Urothelium cell line (cell line): ENCODE data around the gene GIPR.
A peak's percentile ranks its signal among the peaks of the same experiment; 100 is the strongest.
"Not testable (repeated sequence)": the region's sequence is repeated elsewhere in the genome, so short reads cannot be mapped to it uniquely, and the experiment has no call there.

Source experiments
- DNase-seq: peaks from one replicate; pipeline ENCODE4 v3.0.0; 2011; ENCODE audit warnings: low spot score, mixed read lengths
- FAIRE-seq: peaks from 2 replicates; lab custom pipeline; 2011; peaks lifted over from hg19 to GRCh38; lab: Jason Lieb, UNC

The GIPR gene, protein sequence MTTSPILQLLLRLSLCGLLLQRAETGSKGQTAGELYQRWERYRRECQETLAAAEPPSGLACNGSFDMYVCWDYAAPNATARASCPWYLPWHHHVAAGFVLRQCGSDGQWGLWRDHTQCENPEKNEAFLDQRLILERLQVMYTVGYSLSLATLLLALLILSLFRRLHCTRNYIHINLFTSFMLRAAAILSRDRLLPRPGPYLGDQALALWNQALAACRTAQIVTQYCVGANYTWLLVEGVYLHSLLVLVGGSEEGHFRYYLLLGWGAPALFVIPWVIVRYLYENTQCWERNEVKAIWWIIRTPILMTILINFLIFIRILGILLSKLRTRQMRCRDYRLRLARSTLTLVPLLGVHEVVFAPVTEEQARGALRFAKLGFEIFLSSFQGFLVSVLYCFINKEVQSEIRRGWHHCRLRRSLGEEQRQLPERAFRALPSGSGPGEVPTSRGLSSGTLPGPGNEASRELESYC

DNA sequence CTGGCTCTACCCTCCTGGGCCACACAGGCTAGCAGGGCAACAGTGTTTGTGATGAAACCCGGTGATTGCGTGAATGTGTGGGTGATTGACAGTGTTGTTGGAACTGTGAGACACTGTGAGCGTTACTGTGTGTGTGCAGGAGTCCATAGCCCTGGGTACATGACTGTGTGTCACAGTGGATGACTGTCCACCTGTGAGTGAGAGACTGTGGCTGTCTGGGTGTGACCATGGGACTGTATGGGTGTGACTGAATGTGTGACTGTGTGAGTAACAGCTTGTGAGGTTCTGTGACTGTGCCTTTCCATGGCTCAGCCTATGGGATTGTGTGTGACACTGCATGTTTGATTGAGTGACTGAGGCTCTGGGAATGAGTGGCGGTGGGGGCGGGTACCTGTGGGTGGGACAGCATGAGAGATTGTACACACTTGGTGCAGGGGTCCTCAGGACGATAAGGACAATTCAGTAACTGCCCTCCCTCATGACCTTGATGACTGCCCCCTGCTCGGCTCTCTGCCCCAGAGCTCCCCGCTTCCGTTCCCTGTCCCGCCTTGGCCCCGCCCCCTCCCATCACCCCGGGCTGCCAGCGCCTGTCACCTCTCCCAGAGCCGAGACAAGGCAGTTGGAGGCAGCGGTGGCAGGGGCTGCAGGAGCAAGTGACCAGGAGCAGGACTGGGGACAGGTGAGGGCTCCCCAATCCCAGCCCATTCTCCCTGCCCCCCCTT is at the start of gene GIPR:
GIPR (plus strand) TSS at position 602 of the 722 bp plus-strand sequence. CDS start 1,300 bp downstream, outside the sequence.
- peak; percentile 67 for DNase-seq

DNA sequence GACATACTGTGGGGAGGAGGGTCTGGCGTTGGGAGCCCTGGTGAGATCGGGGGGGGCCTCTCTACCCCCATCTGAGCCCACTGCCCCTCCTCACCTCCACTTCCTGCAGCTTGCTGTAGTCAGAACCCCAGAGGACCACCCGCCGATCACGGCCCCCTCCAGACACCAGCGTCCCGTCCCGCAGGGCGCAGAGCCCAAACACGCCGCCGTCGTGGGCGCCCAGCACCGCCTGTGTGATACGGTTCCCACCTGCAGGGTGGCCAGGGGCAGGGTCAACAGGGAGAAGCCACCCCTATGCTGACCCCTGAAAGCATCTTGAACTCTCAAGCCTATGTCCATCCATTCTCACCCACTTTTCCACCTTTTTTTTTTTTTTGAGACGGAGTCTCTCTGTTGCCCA is 46.6 kb upstream of the GIPR start:
- DNase-seq, result no peak
- no peak for FAIRE-seq

More for the DNA sequence above, at the start of gene GIPR:
- FAIRE-seq, result peak; percentile 84

DNA sequence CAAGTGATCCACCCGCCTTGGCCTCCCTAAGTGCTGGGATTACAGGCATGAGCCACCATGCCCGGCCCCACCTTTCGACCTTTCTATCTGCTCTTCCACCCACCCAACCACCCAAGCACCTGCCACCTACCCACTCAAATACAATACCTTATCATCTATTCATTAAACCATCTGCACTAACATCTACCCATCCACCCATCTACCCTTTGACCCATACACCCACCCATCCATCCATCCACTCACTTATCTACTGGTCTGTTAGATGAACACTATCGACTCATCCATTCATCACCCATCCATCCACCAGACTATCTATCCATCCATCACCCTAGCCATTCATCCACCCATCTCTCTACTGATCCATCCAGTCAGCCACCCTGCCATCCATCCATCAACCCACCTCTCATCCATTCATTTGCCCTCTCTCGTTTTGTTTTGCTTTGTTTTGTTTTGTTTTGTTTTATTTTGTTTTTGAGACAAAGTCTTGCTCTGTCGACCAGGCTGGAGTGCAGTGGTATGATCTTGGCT is 46.0 kb upstream of the GIPR start:
- DNase-seq, result no peak

DNA sequence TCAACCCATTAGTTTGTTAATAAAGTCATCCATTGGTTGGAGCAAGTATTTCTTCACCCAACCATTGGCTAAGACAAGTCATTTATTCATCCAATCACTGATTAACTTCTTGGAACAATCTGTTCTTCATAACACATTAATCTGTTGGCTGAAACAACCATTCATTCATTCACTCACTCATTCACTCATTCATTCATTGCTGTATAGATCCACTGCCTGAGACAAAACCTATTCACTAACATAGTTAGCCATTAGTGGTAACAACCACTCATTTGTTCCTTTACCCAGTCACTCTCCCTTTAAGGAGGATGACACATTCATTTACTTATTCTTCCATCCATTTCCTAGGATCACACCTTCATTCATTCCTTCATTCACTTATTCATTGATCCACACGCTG is 44.0 kb upstream of the GIPR start:
- no peak for FAIRE-seq
- no peak for DNase-seq

More for the DNA sequence above, 46.0 kb upstream of the GIPR start:
- FAIRE-seq, result no peak

DNA sequence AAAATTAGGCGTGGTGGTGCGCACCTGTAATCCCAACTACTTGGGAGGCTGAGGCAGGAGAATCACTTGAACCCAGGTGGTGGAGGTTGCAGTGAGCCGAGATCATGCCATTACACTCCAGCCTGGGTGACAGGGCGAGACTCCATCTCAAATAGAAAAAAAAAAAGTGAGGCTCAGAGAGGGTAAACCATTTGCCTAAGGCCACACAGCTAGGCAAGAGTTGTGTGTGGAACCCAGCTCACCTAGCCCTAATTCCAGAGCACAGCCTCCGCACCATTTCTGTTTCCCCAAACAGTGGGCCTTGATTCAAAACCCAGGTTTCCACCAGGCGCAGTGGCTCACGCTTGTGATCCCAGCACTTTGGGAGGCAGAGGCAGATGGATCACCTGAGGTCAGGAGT is 39.8 kb upstream of the GIPR start:
- FAIRE-seq, DNase-seq: not testable (repeated sequence)

DNA sequence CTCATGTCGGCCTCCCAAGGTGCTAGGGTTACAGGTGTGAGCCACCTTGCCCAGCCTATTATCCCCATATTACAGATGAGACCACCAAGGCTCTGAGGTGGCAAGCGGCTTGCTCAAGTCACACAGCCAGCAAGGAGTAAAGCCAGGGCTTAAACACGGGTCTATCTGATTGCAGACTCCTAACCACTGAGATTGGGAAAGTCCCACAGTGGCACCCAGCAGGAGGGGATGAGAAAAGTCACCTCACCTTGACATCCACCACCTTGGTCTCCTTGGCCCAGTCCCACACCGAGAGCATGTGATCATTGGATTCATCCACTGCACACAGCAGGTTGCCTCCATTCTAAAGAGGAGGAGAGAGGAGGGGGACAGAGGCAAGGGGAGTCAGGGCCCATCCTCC is 38.3 kb upstream of the GIPR start:
- DNase-seq, result no peak

DNA sequence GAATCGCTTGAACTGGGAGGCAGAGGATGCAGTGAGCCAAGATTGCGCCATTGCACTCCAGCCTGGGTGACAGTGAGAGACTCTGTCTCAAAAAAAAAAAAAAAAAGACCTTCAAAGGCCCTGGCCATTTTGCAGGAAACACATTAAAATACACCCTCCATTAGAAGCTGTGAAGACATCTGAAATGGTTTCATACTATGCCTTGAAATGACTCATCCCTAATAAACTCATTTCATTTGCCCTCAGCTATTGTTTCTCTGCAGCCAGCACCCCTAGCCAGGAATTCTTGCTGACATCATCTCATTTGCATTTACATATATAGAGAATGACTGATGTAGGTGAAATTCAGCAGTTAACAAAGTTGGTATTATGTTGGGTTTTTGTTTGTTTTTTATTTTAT is 37.6 kb upstream of the GIPR start:
- FAIRE-seq (no peak), DNase-seq (peak; percentile 84)

More for the DNA sequence above, 38.3 kb upstream of the GIPR start:
- FAIRE-seq, result no peak

DNA sequence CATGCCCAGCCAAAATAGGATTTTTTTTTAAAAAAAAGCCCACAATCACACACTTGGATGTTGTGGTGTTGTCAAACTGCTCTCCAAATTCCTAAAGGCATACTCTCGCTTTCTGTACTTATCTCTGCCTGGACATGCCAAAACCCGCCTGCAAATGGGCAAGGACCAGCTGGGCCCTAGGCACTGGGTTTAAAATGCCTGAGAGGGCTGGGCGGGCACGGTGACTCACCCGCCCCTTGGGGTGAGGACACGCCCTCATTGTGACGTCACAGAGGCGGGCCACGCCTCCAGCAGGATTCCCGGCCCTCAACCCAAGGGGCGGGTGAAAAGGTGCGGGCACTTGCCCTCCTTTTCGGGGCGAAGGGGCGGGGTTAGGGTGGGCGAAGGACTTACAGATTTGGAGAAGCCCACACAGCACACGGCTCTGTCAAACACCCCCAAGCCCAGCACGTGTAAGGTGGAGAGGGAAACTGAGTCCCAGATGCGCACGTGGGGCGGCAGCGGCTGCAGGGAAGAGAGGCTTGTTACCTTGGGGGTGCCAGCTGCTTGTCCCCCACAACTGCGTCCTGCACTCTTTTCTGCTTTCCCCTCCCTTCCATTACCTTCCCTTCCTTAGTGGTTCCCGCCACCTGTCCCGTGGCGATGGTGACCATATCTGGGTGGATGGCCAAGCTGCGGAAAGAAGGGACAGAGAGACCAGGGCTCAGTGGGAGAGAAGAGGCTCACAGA is 35.4 kb upstream of the GIPR start:
- DNase-seq, result peak; percentile 97

DNA sequence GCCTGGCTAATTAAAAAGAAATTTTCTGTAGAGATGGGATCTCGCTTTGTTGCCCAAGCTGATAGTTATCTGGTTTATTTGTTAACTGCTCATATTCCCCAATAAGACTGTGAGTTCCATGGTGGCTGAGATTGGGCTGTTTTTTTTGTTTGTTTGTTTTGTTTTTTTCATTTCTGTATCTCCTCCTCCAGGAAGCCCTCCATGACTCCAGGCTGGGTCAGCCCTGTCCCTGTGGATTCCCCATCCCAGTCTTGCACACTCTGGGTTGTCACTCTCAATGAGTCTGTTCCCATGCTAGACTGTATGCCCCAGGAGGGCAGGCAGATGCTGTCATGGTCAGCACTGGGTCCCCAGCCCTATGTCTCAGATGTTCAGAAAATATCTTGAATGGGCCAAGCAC is 31.7 kb upstream of the GIPR start:
- FAIRE-seq, result no peak
- DNase-seq, result no peak

More for the DNA sequence above, 35.4 kb upstream of the GIPR start:
- peak; percentile 80 for FAIRE-seq

DNA sequence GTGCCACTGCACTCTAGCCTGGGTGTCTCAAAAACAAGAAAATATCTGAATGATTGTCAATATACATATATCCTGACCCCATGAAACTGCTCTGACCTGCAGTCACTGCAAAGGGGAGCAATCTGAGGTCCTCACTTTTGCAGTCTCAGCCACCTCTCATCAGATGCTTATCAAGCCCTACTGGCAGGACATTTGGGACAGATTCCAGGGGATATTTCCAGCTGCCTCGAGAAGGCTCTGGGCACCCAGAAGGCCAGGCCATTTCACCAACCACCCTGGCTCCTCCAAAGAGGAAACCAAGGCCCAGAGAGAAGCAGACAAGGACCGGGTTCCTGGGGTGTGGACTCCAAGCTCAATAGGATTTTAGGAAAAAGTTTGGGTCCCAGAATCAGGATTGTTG is 31.1 kb upstream of the GIPR start:
- FAIRE-seq (no peak), DNase-seq (no peak)

DNA sequence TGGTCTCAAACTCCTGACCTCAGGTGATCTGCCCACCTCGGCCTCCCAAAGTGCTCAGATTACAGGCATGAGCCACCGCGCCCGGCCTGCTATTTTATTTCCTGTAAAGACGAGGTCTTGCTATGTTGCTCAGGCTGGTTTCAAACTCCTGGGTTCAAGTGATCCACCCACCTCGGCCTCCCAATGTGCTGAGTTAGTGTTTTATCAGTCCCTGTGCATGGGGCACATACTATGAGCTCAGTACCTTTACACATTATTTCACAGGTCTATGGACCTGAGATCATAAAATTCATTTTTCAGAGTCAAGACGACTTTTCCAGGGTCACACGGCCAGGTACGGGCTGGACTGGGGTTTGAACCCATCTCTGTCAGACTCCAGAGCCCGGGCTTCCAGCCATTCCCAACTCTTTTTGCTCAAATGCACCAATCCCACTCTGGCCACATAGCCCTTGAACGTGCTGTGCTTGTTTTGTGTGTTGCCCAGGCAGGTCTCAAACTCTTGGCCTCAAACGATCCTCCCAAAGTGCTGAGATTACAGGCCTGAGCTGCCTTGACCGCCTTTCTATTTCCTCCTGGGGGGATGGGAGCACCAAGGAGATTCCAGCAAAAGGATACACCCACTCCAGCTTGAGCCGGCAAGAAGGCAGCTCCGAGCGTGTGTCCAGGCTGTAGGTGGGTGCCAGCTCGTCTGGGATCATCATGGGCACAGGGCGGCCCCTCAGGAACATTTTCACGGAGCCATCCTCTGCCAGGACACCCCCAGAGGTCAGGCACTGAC is 29.9 kb upstream of the GIPR start:
- FAIRE-seq, result no peak

DNA sequence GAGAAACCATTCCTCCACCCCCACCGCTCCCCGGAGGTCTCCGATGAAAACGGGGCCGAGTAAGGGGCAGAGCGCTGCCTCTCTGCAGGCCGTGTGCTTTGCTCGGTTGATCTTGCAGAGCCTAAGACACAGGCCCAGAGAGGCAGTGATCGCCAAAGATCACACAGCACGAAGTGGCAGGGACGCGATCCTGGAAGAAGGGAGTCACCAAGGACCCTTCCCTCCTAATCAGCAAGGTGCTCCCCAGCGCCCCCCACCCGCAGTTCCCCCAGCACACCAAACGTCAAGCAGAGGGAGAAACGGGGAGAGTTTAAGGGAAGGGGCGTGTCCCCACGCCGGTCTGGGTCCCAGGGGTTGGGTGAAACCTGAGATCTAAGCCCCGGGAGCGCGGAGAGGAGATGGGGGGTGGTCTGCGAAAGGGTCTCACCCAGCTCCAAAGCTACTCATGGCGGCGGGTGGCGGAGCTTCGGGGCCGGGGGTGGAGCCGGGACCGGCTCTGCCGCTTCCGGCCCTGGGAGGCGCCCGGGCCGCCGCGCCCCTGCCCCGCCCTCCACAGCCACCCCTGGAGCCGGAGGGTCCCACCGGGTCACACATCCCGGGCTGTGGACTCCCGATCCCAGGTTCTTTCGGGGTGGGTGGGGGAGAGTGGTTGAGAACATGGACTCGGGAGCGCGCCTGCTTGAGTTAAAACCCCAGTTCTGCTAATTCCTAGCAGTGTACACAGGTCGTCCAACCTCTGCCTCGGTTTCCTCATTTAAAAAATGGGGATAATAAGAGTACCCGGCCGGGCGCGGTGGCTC is 28.9 kb upstream of the GIPR start, which contains the start of gene EML2:
EML2 (minus strand) TSS at position 468 of the 800 bp plus-strand sequence; CDS start at position 447, 21 bp downstream.
- FAIRE-seq (no peak), DNase-seq (peak; percentile 60)

More for the DNA sequence above, 29.9 kb upstream of the GIPR start:
- DNase-seq, result no peak

DNA sequence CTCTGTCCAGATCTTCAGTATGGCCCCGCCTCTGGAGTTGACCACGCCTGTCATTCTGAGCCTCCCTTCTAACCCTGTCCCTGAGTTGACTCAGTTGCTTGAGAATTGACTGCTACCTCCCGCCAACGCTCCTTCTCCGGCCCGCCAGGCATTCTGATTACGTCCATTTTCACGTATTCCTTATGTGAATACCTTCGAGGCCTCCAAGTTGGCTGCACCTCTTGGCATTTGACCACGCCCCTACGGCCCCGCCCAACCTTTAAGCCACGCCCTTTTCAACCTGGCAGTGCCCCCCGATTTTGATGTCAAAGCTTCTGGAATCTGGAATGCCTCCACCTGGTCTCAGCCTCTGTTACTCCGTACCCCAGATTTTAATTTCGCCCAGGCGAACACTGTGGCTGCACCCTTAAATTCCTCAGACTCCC is 27.2 kb upstream of the GIPR start:
- DNase-seq (no peak), FAIRE-seq (no peak)

DNA sequence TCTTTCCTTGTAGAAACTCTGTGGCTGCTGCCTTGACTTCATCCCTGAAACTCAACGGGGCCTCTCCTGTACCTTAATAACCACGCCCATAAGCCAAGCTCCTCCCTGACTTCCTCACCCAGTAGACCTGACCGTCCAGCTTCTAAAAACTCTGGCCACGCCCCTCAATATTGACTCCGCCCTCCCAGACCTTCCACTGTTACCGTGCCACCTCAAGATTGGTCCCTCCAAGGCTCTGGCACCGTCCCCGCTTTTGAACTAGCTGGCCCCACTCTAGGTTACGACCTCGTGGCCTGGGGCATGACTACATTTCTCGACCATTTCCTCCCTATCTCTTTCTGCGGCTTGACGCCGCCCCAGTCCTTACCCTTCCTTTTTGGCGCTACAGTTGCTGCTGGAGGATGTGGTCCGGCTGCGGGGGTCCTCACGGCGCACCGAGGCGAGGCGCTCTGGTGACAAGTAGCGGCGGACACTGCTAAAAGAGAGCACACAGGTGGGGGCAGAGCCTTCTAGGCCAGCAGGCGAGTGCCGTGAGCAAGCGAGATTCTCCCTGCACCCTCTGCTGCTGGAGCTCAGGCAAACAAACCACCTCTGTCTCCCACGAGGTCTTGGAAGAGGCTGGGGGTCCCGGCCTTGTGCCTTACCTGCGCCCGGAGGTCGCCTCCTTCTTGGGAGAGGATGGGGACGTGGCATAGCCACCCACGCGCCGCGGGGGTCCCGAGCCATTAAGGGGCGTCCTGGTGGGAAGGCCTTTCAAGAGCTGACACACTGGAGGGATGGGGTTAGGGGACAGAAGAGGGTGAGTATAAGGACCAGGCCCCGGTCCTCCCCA is 26.5 kb upstream of the GIPR start:
- DNase-seq, result peak; percentile 70
- no peak for FAIRE-seq

DNA sequence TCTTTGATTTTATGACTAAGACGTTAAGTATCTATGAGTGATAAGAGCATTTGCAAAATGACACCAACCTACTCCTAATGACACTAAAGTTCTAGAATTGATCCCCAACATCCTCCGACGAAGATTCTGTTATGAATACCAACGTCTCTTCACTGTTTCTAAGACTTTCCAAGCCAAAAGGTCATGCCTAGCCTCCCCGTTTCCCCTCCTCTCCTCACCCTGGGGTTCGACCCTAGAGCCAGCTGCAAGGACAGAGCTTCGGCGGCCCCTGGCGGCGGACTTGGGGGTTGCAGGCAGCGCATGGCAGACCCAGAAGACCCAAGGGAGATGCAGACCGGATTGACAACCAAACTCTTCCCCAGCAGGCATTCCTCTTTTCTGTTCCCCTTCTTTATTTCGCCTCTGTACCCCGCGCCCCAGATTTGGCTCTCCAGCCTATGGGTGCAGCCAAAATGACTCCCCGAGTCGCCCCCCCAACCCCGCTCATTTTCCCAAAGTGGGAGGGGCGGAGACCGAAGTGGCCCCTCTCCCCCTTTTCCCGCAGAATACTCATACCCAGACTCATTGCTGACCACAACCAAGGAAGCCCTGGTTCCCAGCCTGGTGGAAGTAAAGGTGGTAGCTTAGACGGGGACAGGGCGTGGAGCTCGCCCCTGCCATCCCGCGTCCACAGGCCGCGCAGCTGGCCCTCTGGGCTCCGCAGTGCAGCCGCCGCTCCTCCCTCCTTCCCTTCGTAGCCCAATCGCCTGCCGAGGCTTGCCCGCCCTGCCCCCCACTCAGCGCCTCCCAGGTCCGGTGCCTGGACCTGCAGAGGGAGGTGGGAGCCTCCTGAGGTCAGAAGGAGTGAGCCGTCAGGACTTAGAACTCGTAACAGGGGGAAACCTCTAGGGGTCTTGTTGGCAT is 24.7 kb upstream of the GIPR start:
- peak; percentile 80 for DNase-seq
- no peak for FAIRE-seq

DNA sequence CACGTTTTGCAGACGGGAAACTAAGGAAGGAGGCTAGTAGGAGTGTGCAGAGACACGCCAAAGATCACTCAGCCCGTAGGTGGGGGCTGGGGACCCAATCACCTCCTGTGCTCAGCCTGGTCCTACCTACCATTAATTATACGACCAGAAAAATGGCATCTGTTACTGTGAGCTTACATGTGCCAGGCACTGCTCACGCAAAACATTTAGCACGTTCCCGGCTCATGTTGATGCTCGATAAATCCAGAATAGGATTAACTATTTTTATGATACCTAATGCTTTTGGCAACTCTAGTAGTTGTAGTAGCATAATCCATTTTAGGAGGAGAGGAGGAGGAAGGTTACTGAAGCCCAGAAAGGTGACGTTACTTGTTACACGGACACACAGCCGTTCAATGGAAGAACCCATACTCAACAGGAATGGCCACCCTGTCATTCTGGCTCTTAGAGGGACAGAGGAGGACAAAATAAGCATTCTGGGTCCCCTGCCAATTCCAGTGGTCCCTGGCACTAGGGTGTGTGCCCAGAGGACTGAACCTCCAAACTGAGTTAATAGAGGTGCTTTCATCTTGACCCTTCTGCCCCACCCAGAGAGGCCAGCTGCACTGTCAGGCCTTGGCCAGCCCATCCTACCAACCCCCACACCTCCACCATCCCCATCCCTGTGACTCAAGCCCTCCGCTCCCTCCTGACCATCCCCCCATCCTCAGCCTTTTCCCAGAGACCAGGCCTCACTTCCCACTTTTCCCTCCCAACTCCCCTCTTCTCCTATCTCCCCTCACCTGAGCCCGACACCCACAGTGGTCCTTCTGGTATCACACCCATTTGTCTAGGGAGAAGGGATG is 23.9 kb upstream of the GIPR start:
- DNase-seq, result no peak
- no peak for FAIRE-seq
